Hematopoietic multipotent progenitor cell treated with erythropoietin and hydrocortisone succinate and interleukin-3 and kit ligand, for 4 days (in vitro differentiated cells): ENCODE data around the gene SEC14L2.
"Not testable (repeated sequence)": the region's sequence is repeated elsewhere in the genome, so short reads cannot be mapped to it uniquely, and the experiment has no call there.

Experiments
- DNase-seq: peaks from one replicate; pipeline ENCODE4 v3.0.0-alpha.2; 2015

The SEC14L2 gene

GRCh38 chr22:30380011-30380410, 16.8 kb upstream of the SEC14L2 start:
- DNase-seq: no peak

DNA sequence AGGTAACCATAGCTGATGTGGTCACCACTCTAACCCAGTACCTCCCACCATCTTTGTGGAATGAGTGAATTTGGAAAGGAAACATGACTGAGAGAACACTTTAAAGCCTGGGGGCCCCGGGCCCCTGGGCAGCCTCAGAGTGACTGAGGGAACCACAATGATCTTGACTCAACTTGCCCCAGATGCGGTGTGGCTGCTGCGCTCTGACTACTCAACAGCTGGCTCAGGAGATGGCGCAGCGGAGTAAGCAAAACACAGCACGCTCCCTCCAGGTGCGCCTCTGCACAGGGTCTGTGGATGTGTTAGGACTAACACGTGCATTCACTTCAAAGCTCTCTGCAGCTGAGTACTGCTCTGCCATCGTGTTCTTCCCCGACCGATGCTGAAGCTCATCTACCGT, 15.6 kb upstream of the SEC14L2 start:
- no peak for DNase-seq

DNA sequence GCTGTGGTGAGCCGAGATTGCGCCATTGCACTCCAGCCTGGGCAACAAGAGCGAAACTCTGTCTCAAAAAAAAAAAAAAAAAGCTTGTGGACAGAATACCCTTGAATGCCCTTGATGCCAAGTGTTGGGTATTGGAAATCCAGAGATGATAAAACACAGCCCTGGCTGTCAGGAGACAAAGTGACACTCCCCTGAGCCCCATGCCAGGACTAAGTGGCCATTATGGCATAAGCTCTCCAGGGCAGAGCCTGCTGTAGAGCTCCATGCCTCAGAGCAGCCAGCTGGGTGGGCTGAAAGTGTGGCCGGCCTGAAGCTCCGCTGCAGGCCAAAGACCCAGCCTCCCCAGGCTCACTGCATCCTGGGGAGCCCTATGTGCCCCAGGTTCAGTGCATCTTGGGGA, 14.5 kb upstream of the SEC14L2 start:
- no peak for DNase-seq

DNA sequence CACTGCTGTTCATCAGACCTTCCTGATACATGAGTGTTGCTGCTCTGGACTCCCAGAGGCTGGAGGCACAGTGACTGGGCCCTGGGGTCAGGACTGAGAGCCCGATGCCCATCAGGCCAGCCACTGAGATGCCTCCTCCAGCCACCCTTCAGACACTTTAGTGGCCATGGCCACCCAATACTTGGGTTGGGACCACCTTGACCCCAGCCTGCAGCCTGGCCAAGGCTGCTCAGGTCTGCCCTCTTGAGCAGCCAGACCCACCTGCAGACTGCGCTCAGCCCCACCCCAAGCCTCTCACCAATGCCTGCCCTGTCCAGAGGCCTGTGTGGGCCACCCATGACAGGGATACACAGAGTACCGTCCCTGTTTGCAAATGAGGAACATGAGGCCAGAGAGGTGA, 13.8 kb upstream of the SEC14L2 start:
- no peak for DNase-seq

- no peak for DNase-seq
Measured at GRCh38 chr22:30385942-30386341, 10.9 kb upstream of the SEC14L2 start.

DNA sequence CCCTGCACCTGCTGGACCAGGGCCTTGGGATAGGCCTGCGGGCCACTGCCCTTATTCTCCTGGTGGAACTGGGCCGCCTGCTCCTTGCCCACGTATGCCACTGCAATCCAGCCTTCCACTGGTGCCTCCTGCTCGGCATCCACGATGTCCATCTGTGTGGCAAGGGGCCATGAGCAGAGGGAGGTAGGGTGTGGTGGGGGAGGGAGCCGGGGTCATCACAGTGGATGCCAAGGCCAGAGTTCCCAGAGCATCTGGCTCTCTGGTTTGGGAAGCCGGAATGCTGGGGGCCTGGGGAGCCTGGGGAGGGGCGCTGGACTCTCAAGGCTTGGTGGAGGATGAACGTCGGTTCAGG, 10.2 kb upstream of the SEC14L2 start:
- DNase-seq: no peak

GRCh38 chr22:30386960-30387827, 9.6 kb upstream of the SEC14L2 start, which contains the start of gene RNF215:
TSS of gene RNF215 (minus strand) at chr22:30387411. CDS start at chr22:30387313, 98 bp downstream.
- peak; percentile 89 for DNase-seq

GRCh38 chr22:30390974-30391691, 5.7 kb upstream of the SEC14L2 start:
- DNase-seq: peak; percentile 94

GRCh38 chr22:30392661-30393321, 4.0 kb upstream of the SEC14L2 start:
- peak; percentile 52 for DNase-seq

DNA sequence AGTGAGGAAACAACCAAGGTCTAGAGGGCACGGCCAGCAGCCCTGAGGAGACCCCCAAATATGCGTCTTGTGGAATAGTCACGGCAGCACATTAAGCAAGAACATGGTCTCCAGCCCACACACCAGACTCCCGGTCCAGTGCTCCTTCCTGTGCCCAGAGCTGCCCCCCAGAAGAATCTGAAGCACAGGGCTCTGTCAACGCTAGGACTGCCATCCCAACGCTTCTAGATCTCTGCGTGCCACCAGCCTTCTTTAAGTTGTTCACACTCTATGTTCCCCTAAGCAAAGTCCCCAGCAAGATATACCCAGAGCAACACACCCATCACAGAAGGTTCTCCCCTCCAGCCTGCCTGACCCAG, 3.5 kb upstream of the SEC14L2 start:
- DNase-seq: no peak

DNA sequence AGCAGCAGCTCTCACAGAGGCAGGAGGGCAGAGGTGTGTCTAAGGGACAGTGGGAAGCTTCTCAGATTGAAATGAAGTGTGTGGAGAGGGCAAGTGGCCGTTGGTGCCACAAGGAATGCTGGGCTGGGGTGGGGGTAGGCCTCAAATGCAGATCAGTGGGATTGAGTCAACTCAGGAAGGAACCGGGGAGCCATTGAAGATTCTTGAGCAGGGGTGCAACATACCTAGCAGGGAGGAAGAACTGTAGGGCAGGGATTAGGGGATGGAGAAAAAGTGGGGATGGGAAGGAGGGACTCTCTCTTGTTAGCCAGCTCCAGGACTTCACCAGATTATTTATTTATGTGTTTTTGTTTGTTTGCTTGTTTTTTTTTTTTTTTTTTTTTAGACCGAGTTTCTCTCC, 2.9 kb upstream of the SEC14L2 start:
- no peak for DNase-seq

DNA sequence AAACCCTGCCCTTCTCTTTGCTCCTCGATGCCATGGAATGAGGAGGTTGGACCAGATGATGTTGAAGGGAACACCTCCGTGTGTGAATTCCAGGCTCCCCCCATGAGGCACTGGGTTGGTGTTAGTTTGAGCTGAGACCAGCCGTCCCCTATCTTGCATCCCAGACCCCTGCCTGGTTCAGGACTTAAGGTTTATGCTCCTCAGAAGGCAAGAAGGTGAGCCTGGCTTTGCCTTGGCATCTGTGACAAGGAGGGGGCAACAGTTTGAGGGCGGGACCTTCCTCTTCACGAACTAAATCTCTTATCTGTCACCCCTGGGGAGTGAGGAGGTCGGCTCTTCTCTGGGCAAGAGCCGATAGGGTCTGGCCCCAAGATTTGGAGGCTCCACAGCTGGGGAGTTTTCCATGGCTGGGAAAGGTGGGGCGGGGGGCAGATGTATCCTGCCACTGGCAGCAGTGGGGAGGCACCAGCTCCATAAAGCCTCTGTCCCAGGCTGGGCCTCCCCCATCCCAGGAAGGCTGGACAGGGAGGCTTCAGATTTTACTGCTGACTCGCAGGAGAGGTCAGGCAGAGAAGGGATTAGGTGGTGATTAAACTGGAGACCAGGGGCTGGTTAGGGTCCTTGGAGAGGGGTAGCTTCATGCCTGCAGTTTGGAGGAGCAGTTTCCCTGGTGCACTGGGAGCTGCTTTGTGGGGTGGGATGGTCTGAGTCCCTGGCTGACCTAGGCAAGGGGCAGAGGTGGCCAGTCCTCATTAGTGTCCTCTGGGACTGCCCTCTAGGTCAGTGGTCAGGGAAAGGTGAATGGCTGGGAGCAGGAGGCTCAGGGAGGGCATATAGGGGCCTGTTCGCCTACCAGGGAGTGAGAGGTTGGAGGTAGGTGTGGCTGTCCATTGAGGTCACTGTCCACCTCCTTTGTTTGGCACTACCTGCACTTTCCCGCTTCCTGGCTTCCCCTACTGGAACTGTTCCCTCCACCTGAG, 1.1 kb downstream of the SEC14L2 start:
- peak; percentile 75 for DNase-seq

GRCh38 chr22:30398685-30399680, 2.2 kb downstream of the SEC14L2 start:
- DNase-seq: peak; percentile 93

- no peak for DNase-seq
Measured at GRCh38 chr22:30399718-30400117, 2.9 kb downstream of the SEC14L2 start.

- no peak for DNase-seq
Measured at GRCh38 chr22:30400159-30400558, 3.3 kb downstream of the SEC14L2 start.

DNA sequence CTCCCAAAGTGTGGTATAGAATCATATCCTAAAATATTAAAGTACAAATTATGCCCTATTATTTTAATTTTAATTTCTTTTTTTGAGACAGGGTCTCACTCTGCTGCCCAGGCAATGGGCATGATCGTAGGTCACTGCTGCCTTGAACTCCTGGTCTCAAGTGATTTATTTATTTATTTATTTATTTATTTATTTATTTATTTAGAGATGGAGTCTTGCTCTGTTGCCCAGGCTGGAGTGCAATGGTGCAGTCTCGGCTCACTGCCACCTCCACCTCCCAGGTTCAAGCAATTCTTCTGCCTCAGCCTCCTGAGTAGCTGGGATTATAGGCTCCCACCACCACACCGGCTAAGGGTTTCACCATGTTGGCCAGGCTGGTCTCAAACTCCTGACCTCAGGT, 4.2 kb downstream of the SEC14L2 start:
- DNase-seq: not testable (repeated sequence)

- DNase-seq: peak; percentile 71
Measured at GRCh38 chr22:30402028-30402765, 5.4 kb downstream of the SEC14L2 start.

DNA sequence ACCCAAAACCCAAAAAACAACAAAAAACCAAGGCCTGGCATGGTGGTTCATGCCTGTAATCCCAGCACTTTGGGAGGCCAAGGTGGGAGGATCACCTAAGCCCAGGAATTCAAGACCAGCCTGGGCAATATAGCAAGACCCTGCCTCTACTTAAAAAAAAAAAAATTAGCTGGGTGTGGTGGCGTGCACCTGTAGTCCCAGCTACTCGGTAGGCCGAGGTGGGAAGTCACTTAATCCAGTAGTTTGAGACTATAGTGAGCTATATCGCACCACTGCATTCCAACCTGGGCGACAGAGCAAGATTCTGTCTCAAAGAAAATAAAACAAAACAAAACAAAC, 5.9 kb downstream of the SEC14L2 start:
- DNase-seq: not testable (repeated sequence)

GRCh38 chr22:30404307-30404706, 7.5 kb downstream of the SEC14L2 start:
- no peak for DNase-seq

GRCh38 chr22:30405731-30406130, 8.9 kb downstream of the SEC14L2 start:
- DNase-seq: no peak

GRCh38 chr22:30406400-30406799, 9.6 kb downstream of the SEC14L2 start:
- DNase-seq: no peak
